Keratinocyte (primary cell): ENCODE measurements around the gene BLACAT1. TPM values are rescaled to one million over a fixed set of nuclear protein-coding genes. Genes with fewer than 3 reads are reported as not detected.

ENCODE experiments used
- DNase-seq: peaks from one replicate; pipeline ENCODE4 v3.0.0-alpha.2; 2011; ENCODE audit warnings: low read depth, missing footprints, low spot score
- FAIRE-seq: peaks from 2 replicates; lab custom pipeline; 2011; peaks lifted over from hg19 to GRCh38; lab: Jason Lieb, UNC
- H2AFZ ChIP-seq: 2 replicates; pipeline ENCODE4 v1.6.0; 2012; ENCODE audit warnings: low read length, control low read depth, inconsistent platforms; ENCODE audit not compliant: control insufficient read depth
- H3K27ac ChIP-seq: 2 replicates; pipeline ENCODE4 v1.5.1; 2011; ENCODE audit warnings: low read length; ENCODE audit not compliant: control insufficient read depth, insufficient read depth
- H3K27me3 ChIP-seq: 3 replicates; pipeline ENCODE4 v1.6.0; 2011; ENCODE audit warnings: low read length; ENCODE audit not compliant: control insufficient read depth, insufficient read depth; ENCODE audit errors: extremely low read depth
- H3K36me3 ChIP-seq, 2 experiments: 2 replicates in 1 of 2; 3 replicates in 1 of 2; pipeline ENCODE4 v1.5.1; 2011; ENCODE audit warnings: low read length in 2 of 2, mild to moderate bottlenecking in 1 of 2; ENCODE audit not compliant: control insufficient read depth in 2 of 2, insufficient read depth in 2 of 2; ENCODE audit errors: extremely low read depth in 1 of 2
- H3K4me1 ChIP-seq: 3 replicates; pipeline ENCODE4 v1.5.1; 2011; ENCODE audit warnings: low read length; ENCODE audit not compliant: control insufficient read depth, insufficient read depth; ENCODE audit errors: extremely low read depth
- H3K4me2 ChIP-seq: 3 replicates; pipeline ENCODE4 v1.6.0; 2011; ENCODE audit warnings: low read depth, low read length; ENCODE audit not compliant: control insufficient read depth, insufficient read depth; ENCODE audit errors: extremely low read depth
- H3K4me3 ChIP-seq, 3 experiments: fragments of 200-600 bp in 1 of 3; sonication (generic) in 1 of 3; 2 replicates in 2 of 3; 3 replicates in 1 of 3; pipeline ENCODE4 v1.5.1; 2011 to 2016; ENCODE audit warnings: low read length in 3 of 3, mild to moderate bottlenecking in 3 of 3, control low read depth in 2 of 3, inconsistent platforms in 1 of 3, low read depth in 1 of 3, mixed read lengths in 1 of 3, mixed run types in 1 of 3, moderate library complexity in 1 of 3; ENCODE audit not compliant: control insufficient read depth in 2 of 3, insufficient read depth in 2 of 3; ENCODE audit errors: extremely low read depth in 1 of 3
- H3K79me2 ChIP-seq: 2 replicates; pipeline ENCODE4 v1.6.0; 2012; ENCODE audit warnings: low read length; ENCODE audit not compliant: control insufficient read depth, insufficient read depth
- H3K9ac ChIP-seq: 3 replicates; pipeline ENCODE4 v1.6.0; 2011; ENCODE audit warnings: low read length; ENCODE audit not compliant: control insufficient read depth, insufficient read depth; ENCODE audit errors: extremely low read depth
- H3K9me1 ChIP-seq: 3 replicates; pipeline ENCODE4 v1.6.0; 2011; ENCODE audit warnings: low read length; ENCODE audit not compliant: control insufficient read depth, insufficient read depth; ENCODE audit errors: extremely low read depth
- H3K9me3 ChIP-seq: 2 replicates; pipeline ENCODE4 v1.5.1; 2012; ENCODE audit warnings: low read depth, low read length; ENCODE audit not compliant: control insufficient read depth
- H4K20me1 ChIP-seq: 3 replicates; pipeline ENCODE4 v1.6.0; 2011; ENCODE audit warnings: low read length; ENCODE audit not compliant: control insufficient read depth, insufficient read depth; ENCODE audit errors: extremely low read depth
- CTCF ChIP-seq, 3 experiments: IDR thresholded peaks in 1 of 3; conservative IDR thresholded peaks in 1 of 3; optimal IDR thresholded peaks in 1 of 3; 2 replicates in 2 of 3; 3 replicates in 1 of 3; pipeline versions ENCODE3 to v1.5.1; 2011; ENCODE audit warnings: low read length in 3 of 3, mild to moderate bottlenecking in 3 of 3, moderate library complexity in 2 of 3, control low read depth in 1 of 3, inconsistent platforms in 1 of 3; ENCODE audit not compliant: insufficient read depth in 2 of 3; ENCODE audit errors: extremely low read depth in 1 of 3
- EZH2 ChIP-seq: IDR thresholded peaks from one replicate; pipeline ENCODE4 v1.6.1; 2012; ENCODE audit warnings: inconsistent platforms, mild to moderate bottlenecking, low read length, moderate library complexity
- dilution Hi-C: fragments of 300-500 bp; cut with MboI; formaldehyde crosslinking; loops from one replicate; pipeline ENCODE4 v1.7.0; 2020; ENCODE audit warnings: low sequenced_read_pairs; ENCODE audit not compliant: extremely low pct_ligation_motif_present
- polyA plus RNA-seq, 5 experiments: library from polyadenylated mRNA; depleted of rRNA in 3 of 5; stranded (reverse) in 3 of 5; stranded (forward) in 1 of 5; unstranded in 1 of 5; fragments of >200 nt; gene quantifications; 1 replicate in 1 of 5; 2 replicates in 3 of 5; 3 replicates in 1 of 5; pipeline versions ENCODE4 v1.2.1 to v1.2.3, GENCODE V29; 2011 to 2012; ENCODE audit warnings: missing spikeins in 2 of 5, low read depth in 1 of 5, low replicate concordance in 1 of 5

The BLACAT1 gene
- polyA plus RNA-seq, 1 donor (not counting 4 experiments of a cell fraction or from before 2014, with no cell fraction given): 4.0 TPM

- peaks cover 10% of the 10 kb centered on the region for H3K27me3 ChIP-seq
- H2AFZ ChIP-seq: peak overlapping the region; percentile 62
- H3K9me3 ChIP-seq: no peaks in the 10 kb centered on the region
- DNase-seq (no peak), FAIRE-seq (no peak)
- TF ChIP-seq EZH2 (no peak), CTCF (optimal IDR thresholded peaks at IDR 0.05 in 1 of 3, IDR thresholded peaks at IDR 0.05 in 1 of 3, conservative IDR thresholded peaks at IDR 0.05 in 1 of 3; ENCODE audit: extremely low read depth in 1 of 3, insufficient read depth in 2 of 3, low read length in 3 of 3) (no peak)
- H3K79me2 ChIP-seq: peaks cover 43% of the 10 kb centered on the region
- dilution Hi-C loops: no loop called here
- peaks cover 8% of the 10 kb centered on the region for H4K20me1 ChIP-seq
- peaks cover 9 to 20% of the 10 kb centered on the region in 2 experiments for H3K36me3 ChIP-seq
- H3K9me1 ChIP-seq: no peaks in the 10 kb centered on the region
- H3K4me2 ChIP-seq: peak overlapping the region; percentile 79
- H3K9ac ChIP-seq: peak overlapping the region; percentile 72
- peak overlapping the region; percentile 88 for H3K27ac ChIP-seq
- peaks cover 58% of the 10 kb centered on the region for H3K4me1 ChIP-seq
- H3K4me3 ChIP-seq: peak overlapping the region; percentile 7 to 56 (median 54)
Measured at GRCh38 chr1:205450448-205450847, 5.4 kb downstream of the BLACAT1 start.

GRCh38 chr1:205449750-205450443 is 5.9 kb downstream of the BLACAT1 start:
- H3K36me3 ChIP-seq: peaks cover 9 to 21% of the 10 kb centered on the region in 2 experiments
- FAIRE-seq (peak; percentile 90), DNase-seq (peak; percentile 98)
- peaks cover 8% of the 10 kb centered on the region for H4K20me1 ChIP-seq
- H3K27me3 ChIP-seq: peaks cover 5% of the 10 kb centered on the region
- TF ChIP-seq CTCF (optimal IDR thresholded peaks at IDR 0.05 in 1 of 3, IDR thresholded peaks at IDR 0.05 in 1 of 3, conservative IDR thresholded peaks at IDR 0.05 in 1 of 3; ENCODE audit: extremely low read depth in 1 of 3, insufficient read depth in 2 of 3, low read length in 3 of 3): no peak
- TF ChIP-seq EZH2: no peak
- H3K9me3 ChIP-seq: no peaks in the 10 kb centered on the region
- peak overlapping the region; percentile 97 for H3K9ac ChIP-seq
- peak overlapping the region; percentile 84 for H3K4me2 ChIP-seq
- H3K27ac ChIP-seq: peak overlapping the region; percentile 88
- H3K9me1 ChIP-seq: no peaks in the 10 kb centered on the region
- H3K4me3 ChIP-seq: peak overlapping the region; percentile 74 to 88 (median 87)
- dilution Hi-C loops: no loop called here
- peaks cover 61% of the 10 kb centered on the region for H3K4me1 ChIP-seq
- peaks cover 49% of the 10 kb centered on the region for H3K79me2 ChIP-seq
- H2AFZ ChIP-seq: peak overlapping the region; percentile 62
